ENCODE results near the gene KCNQ2.

- TF ChIP-seq CTCF (IDR thresholded peaks at IDR 0.05) (no peak), POLR2A (IDR thresholded peaks at IDR 0.05) (no peak)
Observed at GRCh38 chr20:63471981-63472831, at the start of gene KCNQ2.

Measured in testis (tissue), 2 donors.